MV-4-11 (cell line): ENCODE results near the gene MBP.

Source experiments
- DNase-seq: peaks from one replicate; lab custom pipeline; 2025; lab: John Stamatoyannopoulos, UW

Gene MBP

GRCh38 chr18:76943542-76944339, 188.8 kb downstream of the MBP start:
- peak; percentile 22 for DNase-seq

DNA sequence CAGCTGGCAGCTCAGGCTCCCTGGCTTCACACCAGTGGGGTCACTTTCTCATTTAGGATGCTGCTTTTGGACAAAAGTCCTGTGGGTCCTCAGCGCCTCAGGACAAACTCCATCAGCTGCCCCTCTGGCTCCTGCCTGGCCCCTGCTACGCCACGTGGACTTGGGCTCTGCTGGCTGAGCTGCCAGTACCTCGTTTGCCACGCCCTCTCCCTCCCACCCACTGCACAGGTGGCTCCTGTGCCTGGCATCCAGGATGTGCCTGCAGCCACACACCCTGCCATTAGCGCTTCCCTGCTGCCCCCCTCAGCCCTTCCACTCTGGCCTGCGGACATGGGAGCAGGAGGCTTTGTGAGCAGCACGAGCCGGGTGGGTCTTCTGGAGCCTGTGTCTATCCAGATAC, 191.3 kb downstream of the MBP start:
- DNase-seq: no peak

- no peak for DNase-seq
Observed at GRCh38 chr18:76938619-76939018, 194.0 kb downstream of the MBP start.

- DNase-seq: no peak
Observed at GRCh38 chr18:76937597-76937996, 195.0 kb downstream of the MBP start.

DNA sequence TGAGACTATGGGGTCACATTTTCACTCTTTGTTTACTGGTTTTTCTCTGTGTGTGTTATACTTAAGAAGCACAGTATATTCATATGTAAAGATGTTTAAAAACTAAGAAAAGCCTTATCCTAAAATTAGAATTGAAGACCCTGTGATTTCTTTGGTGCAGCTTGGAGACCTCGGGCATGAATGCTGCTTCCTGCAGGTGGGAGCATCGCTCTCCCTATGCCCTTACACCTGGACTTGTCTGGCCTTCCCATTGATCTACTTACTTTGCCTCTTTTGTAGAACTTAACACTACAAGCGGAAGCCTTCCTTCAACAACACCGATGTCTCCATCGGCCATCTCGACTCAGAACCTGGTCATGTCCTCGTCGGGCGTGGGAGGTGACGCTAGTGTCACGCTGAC, 195.7 kb downstream of the MBP start:
- DNase-seq: no peak

DNA sequence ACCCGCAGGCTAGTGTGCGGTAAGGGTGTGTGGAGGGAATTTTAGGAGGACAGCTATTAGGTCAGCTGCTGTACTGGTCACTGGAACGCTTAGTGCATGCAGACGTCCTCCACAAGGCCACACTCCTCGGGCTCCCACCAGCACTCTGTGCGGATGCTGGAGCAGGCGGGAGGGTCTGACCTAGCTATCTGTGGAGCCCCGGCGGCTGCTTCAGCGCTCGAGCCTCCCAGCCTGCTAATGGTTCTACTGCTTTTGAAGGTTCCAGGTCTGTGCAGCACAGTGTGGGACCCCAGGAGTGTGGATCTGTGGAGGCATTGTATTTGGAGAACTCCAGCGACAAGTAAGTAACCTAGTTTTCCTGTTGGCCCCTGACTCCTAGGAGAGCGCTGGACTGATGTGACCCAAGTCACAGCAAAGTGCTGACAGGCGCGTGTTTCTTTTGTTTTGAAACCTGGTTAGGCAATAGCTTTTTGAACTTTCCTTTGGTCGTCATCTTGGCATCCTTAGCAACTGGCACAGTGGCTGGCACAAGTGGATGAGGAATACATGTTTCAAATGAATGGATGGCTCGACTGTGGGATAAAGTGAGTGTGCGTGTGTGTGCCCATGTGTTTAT, 196.8 kb downstream of the MBP start:
- no peak for DNase-seq

- DNase-seq: peak; percentile 56
Observed at GRCh38 chr18:76932026-76932819, 200.4 kb downstream of the MBP start.

DNA sequence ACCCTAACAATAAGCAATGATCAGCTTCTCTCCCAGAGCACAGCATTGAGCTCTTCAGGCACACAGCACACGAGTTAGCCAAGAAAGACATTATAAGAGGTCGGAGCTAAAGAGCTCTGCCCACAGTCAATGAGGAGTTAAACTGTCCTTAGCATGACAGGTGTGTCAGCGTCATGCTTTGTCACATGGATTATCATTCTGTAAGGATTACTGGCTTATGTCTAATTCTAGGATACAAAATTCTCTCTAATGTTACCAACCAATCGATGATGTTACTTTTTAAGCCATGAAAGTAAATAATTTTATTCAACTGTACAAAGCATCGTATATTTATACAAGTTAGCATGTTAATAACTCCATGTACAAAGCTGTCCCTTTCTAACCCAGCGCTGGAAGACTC, 201.4 kb downstream of the MBP start:
- DNase-seq: no peak
